HepG2 (cell line): Measurements from ENCODE around the gene COL8A1. TPM values are rescaled to one million over a fixed set of nuclear protein-coding genes. Genes with fewer than 3 reads are reported as not detected.

ENCODE experiments used
- ERF ChIP-seq: IDR thresholded peaks from 2 replicates; pipeline ENCODE4 v1.6.1; 2018; ENCODE audit warnings: missing biosample characterization, missing genetic modification reagents
- FLYWCH1 ChIP-seq: sonication (generic); formaldehyde crosslinking; IDR thresholded peaks from 2 replicates; pipeline ENCODE4 v1.8.1; 2023; ENCODE audit warnings: mild to moderate bottlenecking, missing genetic modification reagents
- HMG20B ChIP-seq: conservative IDR thresholded peaks from 2 replicates; pipeline ENCODE4 v1.6.1; 2016; ENCODE audit warnings: missing genetic modification reagents, missing compliant biosample characterization
- KDM2A ChIP-seq: sonication (generic); formaldehyde crosslinking; IDR thresholded peaks from 2 replicates; pipeline ENCODE4 v1.4.0; 2020; ENCODE audit warnings: low read depth, missing genetic modification reagents, borderline replicate concordance
- TCF7L2 ChIP-seq: IDR thresholded peaks from 2 replicates; pipeline ENCODE4 v1.6.1; 2011; ENCODE audit warnings: mild to moderate bottlenecking, low read depth, low read length, moderate library complexity
- ZBTB3 ChIP-seq: sonication (generic); formaldehyde crosslinking; IDR thresholded peaks from 2 replicates; pipeline ENCODE4 v1.4.0; 2020; ENCODE audit warnings: low read depth, mild to moderate bottlenecking, moderate library complexity, missing genetic modification reagents, borderline replicate concordance
- ZFY ChIP-seq: sonication (generic); formaldehyde crosslinking; IDR thresholded peaks from 2 replicates; pipeline ENCODE4 v1.4.0; 2020; ENCODE audit warnings: missing genetic modification reagents
- ZNF207 ChIP-seq: fragments of 450-650 bp; IDR thresholded peaks from 2 replicates; pipeline ENCODE4 v1.6.1; 2016; ENCODE audit warnings: antibody characterized with exemption, borderline replicate concordance
- ZNF777 ChIP-seq: sonication (generic); formaldehyde crosslinking; IDR thresholded peaks from 2 replicates; pipeline ENCODE4 v1.4.0; 2020; ENCODE audit warnings: missing genetic modification reagents
- polyA plus RNA-seq, 8 experiments: library from polyadenylated mRNA; depleted of rRNA in 3 of 8; stranded (reverse) in 7 of 8; unstranded in 1 of 8; fragments of >200 nt; fragmentation: Illumina TruSeq in 4 of 8; extraction: Trizol in 4 of 8; gene quantifications; 2 replicates each; pipeline versions ENCODE4 v1.2.1 to v1.2.3, GENCODE V29; 2011 to 2016; ENCODE audit warnings: low read depth in 4 of 8, missing spikeins in 1 of 8, mixed read lengths in 1 of 8; ENCODE audit not compliant: insufficient read depth in 1 of 8
- total RNA-seq, 5 experiments: library from RNA; depleted of rRNA; stranded (reverse); fragments of >200 nt; fragmentation: Illumina TruSeq; extraction: Trizol; gene quantifications; 2 replicates each; pipeline ENCODE4 v1.2.3, GENCODE V29; 2016; ENCODE audit warnings: low read depth in 1 of 5
- TF ChIP-seq, protein P1 (sequence below): sonication (generic); formaldehyde crosslinking; IDR thresholded peaks from 2 replicates; pipeline ENCODE4 v1.8.0; 2022; ENCODE audit warnings: mild to moderate bottlenecking, missing genetic modification reagents, moderate library complexity
- TF ChIP-seq, protein P2 (sequence below): IDR thresholded peaks from 2 replicates; pipeline ENCODE4 v1.6.1; 2016; ENCODE audit warnings: missing compliant biosample characterization, missing genetic modification reagents, borderline replicate concordance
- TF ChIP-seq, protein P3 (sequence below): sonication (generic); formaldehyde crosslinking; IDR thresholded peaks from one replicate; pipeline ENCODE4 v1.5.1; 2020; ENCODE audit warnings: mild to moderate bottlenecking, missing genetic modification reagents; ENCODE audit errors: not compliant biosample characterization
- TF ChIP-seq, protein P4 (sequence below): sonication (generic); formaldehyde crosslinking; IDR thresholded peaks from 2 replicates; pipeline ENCODE4 v1.9.0; 2022; ENCODE audit warnings: missing genetic modification reagents, mild to moderate bottlenecking, borderline replicate concordance
- TF ChIP-seq, protein P5 (sequence below): sonication (generic); formaldehyde crosslinking; IDR thresholded peaks from 2 replicates; pipeline ENCODE4 v1.4.0; 2020; ENCODE audit warnings: low read depth, mild to moderate bottlenecking, missing genetic modification reagents

COL8A1 gene
- total and polyA plus RNA-seq, 2 of the 13 experiments (the other 11 are each of a cell fraction or from before 2014, with no cell fraction given): not detected

DNA sequence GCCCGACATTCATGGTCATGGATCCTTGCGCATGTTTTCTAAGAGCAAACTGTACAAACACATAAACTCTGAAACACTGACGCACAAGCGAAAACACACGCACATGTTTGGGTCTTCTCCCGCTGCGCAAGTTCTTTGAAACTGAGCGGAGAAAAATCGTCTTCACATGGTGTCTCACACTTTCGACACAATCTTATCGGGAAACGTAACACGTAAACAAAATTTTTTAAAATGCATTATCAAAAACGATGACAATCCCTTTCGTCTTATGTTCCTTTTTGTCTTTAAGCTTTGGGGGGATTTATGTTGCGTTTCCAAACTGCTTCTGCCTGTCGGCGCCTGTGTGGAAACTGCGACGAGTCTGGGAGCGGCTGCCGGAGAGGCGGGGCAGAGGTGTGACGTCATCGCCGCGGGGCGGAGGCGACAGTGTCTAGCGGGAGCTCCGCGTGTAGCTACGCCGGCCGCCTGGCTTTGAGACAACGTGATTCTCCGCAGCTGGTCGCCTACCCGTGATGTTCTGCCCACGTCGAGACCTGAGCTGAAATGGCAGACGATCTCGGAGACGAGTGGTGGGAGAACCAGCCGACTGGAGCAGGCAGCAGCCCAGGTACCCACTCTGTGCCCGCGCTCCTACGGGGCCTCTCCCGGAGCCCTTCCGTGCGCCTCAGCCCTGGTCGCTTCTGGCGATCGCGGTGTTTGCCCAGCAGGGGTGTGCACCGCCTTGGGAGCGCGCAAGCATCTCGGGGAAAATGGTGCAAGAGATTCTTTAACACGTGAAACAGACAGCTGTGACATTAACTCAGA, 179.2 kb downstream of the COL8A1 start, which contains the start of gene CMSS1 (continued):
- TF ChIP-seq, protein P1, sequence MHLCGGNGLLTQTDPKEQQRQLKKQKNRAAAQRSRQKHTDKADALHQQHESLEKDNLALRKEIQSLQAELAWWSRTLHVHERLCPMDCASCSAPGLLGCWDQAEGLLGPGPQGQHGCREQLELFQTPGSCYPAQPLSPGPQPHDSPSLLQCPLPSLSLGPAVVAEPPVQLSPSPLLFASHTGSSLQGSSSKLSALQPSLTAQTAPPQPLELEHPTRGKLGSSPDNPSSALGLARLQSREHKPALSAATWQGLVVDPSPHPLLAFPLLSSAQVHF: peak; percentile 59; the same call in 1 of the 2 replicates
- TF ChIP-seq ERF (CRISPR knock-in tag) (no peak; the same call in 1 of the 2 replicates), ZNF777 (CRISPR knock-in tag) (peak; percentile 34; the same call in 1 of the 2 replicates), KDM2A (peak; percentile 90), ZBTB3 (CRISPR knock-in tag) (peak; percentile 85; the same call in 1 of the 2 replicates), ZFY (peak; percentile 76), FLYWCH1 (CRISPR knock-in tag) (0 out of 2 replicates have a peak, but pooled peaks have one; percentile 41), ZNF207 (no peak), TCF7L2 (no peak), HMG20B (peak; percentile 33; the same call in 1 of the 2 replicates)
- TF ChIP-seq, protein P2, sequence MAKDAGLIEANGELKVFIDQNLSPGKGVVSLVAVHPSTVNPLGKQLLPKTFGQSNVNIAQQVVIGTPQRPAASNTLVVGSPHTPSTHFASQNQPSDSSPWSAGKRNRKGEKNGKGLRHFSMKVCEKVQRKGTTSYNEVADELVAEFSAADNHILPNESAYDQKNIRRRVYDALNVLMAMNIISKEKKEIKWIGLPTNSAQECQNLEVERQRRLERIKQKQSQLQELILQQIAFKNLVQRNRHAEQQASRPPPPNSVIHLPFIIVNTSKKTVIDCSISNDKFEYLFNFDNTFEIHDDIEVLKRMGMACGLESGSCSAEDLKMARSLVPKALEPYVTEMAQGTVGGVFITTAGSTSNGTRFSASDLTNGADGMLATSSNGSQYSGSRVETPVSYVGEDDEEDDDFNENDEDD: peak; percentile 94
- TF ChIP-seq, protein P3, sequence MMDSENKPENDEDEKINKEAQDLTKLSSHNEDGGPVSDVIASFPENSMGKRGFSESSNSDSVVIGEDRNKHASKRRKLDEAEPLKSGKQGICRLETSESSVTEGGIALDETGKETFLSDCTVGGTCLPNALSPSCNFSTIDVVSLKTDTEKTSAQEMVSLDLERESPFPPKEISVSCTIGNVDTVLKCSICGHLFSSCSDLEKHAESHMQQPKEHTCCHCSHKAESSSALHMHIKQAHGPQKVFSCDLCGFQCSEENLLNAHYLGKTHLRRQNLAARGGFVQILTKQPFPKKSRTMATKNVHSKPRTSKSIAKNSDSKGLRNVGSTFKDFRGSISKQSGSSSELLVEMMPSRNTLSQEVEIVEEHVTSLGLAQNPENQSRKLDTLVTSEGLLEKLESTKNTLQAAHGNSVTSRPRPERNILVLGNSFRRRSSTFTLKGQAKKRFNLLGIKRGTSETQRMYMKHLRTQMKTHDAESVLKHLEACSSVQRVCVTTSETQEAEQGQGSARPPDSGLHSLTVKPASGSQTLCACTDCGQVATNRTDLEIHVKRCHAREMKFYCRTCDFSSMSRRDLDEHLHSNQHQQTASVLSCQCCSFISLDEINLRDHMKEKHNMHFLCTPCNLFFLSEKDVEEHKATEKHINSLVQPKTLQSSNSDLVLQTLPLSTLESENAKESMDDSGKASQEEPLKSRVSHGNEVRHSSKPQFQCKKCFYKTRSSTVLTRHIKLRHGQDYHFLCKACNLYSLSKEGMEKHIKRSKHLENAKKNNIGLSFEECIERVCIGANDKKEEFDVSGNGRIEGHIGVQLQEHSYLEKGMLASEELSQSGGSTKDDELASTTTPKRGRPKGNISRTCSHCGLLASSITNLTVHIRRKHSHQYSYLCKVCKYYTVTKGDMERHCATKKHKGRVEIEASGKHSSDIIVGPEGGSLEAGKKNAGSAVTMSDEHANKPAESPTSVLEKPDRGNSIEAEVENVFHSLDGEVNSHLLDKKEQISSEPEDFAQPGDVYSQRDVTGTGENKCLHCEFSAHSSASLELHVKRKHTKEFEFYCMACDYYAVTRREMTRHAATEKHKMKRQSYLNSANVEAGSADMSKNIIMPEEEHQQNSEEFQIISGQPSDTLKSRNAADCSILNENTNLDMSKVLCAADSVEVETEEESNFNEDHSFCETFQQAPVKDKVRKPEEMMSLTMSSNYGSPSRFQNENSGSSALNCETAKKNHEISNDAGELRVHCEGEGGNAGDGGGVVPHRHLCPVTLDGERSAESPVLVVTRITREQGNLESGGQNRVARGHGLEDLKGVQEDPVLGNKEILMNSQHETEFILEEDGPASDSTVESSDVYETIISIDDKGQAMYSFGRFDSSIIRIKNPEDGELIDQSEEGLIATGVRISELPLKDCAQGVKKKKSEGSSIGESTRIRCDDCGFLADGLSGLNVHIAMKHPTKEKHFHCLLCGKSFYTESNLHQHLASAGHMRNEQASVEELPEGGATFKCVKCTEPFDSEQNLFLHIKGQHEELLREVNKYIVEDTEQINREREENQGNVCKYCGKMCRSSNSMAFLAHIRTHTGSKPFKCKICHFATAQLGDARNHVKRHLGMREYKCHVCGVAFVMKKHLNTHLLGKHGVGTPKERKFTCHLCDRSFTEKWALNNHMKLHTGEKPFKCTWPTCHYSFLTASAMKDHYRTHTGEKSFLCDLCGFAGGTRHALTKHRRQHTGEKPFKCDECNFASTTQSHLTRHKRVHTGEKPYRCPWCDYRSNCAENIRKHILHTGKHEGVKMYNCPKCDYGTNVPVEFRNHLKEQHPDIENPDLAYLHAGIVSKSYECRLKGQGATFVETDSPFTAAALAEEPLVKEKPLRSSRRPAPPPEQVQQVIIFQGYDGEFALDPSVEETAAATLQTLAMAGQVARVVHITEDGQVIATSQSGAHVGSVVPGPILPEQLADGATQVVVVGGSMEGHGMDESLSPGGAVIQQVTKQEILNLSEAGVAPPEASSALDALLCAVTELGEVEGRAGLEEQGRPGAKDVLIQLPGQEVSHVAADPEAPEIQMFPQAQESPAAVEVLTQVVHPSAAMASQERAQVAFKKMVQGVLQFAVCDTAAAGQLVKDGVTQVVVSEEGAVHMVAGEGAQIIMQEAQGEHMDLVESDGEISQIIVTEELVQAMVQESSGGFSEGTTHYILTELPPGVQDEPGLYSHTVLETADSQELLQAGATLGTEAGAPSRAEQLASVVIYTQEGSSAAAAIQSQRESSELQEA (CRISPR knock-in tag): peak; percentile 69
- TF ChIP-seq, protein P4, sequence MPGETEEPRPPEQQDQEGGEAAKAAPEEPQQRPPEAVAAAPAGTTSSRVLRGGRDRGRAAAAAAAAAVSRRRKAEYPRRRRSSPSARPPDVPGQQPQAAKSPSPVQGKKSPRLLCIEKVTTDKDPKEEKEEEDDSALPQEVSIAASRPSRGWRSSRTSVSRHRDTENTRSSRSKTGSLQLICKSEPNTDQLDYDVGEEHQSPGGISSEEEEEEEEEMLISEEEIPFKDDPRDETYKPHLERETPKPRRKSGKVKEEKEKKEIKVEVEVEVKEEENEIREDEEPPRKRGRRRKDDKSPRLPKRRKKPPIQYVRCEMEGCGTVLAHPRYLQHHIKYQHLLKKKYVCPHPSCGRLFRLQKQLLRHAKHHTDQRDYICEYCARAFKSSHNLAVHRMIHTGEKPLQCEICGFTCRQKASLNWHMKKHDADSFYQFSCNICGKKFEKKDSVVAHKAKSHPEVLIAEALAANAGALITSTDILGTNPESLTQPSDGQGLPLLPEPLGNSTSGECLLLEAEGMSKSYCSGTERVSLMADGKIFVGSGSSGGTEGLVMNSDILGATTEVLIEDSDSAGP (CRISPR knock-in tag): peak; percentile 86; the same call in 1 of the 2 replicates
- TF ChIP-seq, protein P5, sequence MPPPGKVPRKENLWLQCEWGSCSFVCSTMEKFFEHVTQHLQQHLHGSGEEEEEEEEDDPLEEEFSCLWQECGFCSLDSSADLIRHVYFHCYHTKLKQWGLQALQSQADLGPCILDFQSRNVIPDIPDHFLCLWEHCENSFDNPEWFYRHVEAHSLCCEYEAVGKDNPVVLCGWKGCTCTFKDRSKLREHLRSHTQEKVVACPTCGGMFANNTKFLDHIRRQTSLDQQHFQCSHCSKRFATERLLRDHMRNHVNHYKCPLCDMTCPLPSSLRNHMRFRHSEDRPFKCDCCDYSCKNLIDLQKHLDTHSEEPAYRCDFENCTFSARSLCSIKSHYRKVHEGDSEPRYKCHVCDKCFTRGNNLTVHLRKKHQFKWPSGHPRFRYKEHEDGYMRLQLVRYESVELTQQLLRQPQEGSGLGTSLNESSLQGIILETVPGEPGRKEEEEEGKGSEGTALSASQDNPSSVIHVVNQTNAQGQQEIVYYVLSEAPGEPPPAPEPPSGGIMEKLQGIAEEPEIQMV: peak; percentile 74; the same call in 1 of the 2 replicates
